GM23248 (cell line): ENCODE measurements around the gene MTHFD1L. TPM values are rescaled to one million over a fixed set of nuclear protein-coding genes. Genes with fewer than 3 reads are reported as not detected.

Source experiments
- DNase-seq: peaks from one replicate; pipeline ENCODE4 v3.0.0-alpha.2; 2015
- H2AFZ ChIP-seq: fragments of 200-600 bp; sonication (generic); 2 replicates; pipeline ENCODE4 v1.6.1; 2016; ENCODE audit warnings: antibody characterized with exemption
- H3F3A ChIP-seq: fragments of 200-600 bp; sonication (generic); 2 replicates; pipeline ENCODE4 v1.6.1; 2016; ENCODE audit warnings: mild to moderate bottlenecking, antibody characterized with exemption, mixed run types; ENCODE audit not compliant: insufficient read depth
- H3K27ac ChIP-seq: fragments of 200-600 bp; sonication (generic); 2 replicates; pipeline ENCODE4 v1.5.1; 2016; ENCODE audit warnings: mild to moderate bottlenecking
- H3K27me3 ChIP-seq: fragments of 200-600 bp; sonication (generic); replicated peaks from 2 replicates; pipeline ENCODE4 v1.6.1; 2016; ENCODE audit warnings: mild to moderate bottlenecking; ENCODE audit not compliant: insufficient read depth
- H3K36me3 ChIP-seq: fragments of 200-600 bp; sonication (generic); 2 replicates; pipeline ENCODE4 v1.6.1; 2016; ENCODE audit warnings: low read depth, mild to moderate bottlenecking
- H3K4me1 ChIP-seq: fragments of 200-600 bp; sonication (generic); 2 replicates; pipeline ENCODE4 v1.6.1; 2016; ENCODE audit warnings: mild to moderate bottlenecking; ENCODE audit not compliant: insufficient read depth
- H3K4me2 ChIP-seq: fragments of 200-600 bp; sonication (generic); one replicate; pipeline ENCODE4 v1.6.1; 2016; ENCODE audit warnings: mild to moderate bottlenecking; ENCODE audit not compliant: unreplicated experiment
- H3K4me3 ChIP-seq: fragments of 200-600 bp; sonication (generic); 2 replicates; pipeline ENCODE4 v1.5.1; 2016; ENCODE audit warnings: mild to moderate bottlenecking
- H3K79me2 ChIP-seq: fragments of 200-600 bp; sonication (generic); 2 replicates; pipeline ENCODE4 v1.6.1; 2016; ENCODE audit warnings: mild to moderate bottlenecking; ENCODE audit not compliant: insufficient read depth
- H3K9ac ChIP-seq: fragments of 200-600 bp; sonication (generic); 2 replicates; pipeline ENCODE4 v1.6.1; 2016; ENCODE audit warnings: mild to moderate bottlenecking
- H3K9me2 ChIP-seq: fragments of 200-600 bp; sonication (generic); 2 replicates; pipeline ENCODE4 v1.6.1; 2016; ENCODE audit warnings: mixed run types, mild to moderate bottlenecking, moderate library complexity; ENCODE audit not compliant: insufficient read depth
- H3K9me3 ChIP-seq: fragments of 200-600 bp; sonication (generic); one replicate; pipeline ENCODE4 v1.6.1; 2017; ENCODE audit warnings: low read depth
- H4K20me1 ChIP-seq: fragments of 200-600 bp; sonication (generic); 2 replicates; pipeline ENCODE4 v1.6.0; 2016; ENCODE audit not compliant: insufficient read depth
- EZH2 ChIP-seq: fragments of 200-600 bp; sonication (generic); IDR thresholded peaks from 2 replicates; pipeline ENCODE4 v1.6.1; 2018; ENCODE audit warnings: antibody characterized with exemption, mild to moderate bottlenecking; ENCODE audit not compliant: insufficient read depth, poor library complexity, severe bottlenecking
- EZH2phosphoT487 ChIP-seq: fragments of 200-600 bp; sonication (generic); IDR thresholded peaks from 2 replicates; pipeline ENCODE4 v1.6.1; 2018; ENCODE audit warnings: antibody characterized with exemption, moderate library complexity, mild to moderate bottlenecking, low read depth; ENCODE audit not compliant: insufficient read depth
- WGBS, 2 experiments: methylation state at CpG; one replicate each; pipeline ENCODE4 v1.1.6; 2015 to 2017; ENCODE audit warnings: low lambda C conversion rate in 2 of 2, low coverage in 1 of 2; ENCODE audit errors: missing lambda C conversion rate in 2 of 2; 5-methylcytosine and 5-hydroxymethylcytosine counted together
- in situ Hi-C: fragments of 300-500 bp; cut with MboI; formaldehyde crosslinking; loops from 2 replicates; pipeline ENCODE4 v1.15.0; 2020
- polyA plus RNA-seq: library from polyadenylated mRNA; unstranded; fragments of >200 nt; fragmentation: Nextera tagmentation; extraction: Ambion mirVana; gene quantifications from 2 replicates; pipeline ENCODE4 v1.2.1, GENCODE V29; 2016
- total RNA-seq: library from RNA; depleted of rRNA; stranded (reverse); fragments of >200 nt; shearing (Covaris generic); gene quantifications from 2 replicates; pipeline ENCODE4 v1.2.3, GENCODE V29; 2014

The MTHFD1L gene
- total and polyA plus RNA-seq, 2 experiments from 2014 or later: 57.6 to 99.6 TPM

DNA sequence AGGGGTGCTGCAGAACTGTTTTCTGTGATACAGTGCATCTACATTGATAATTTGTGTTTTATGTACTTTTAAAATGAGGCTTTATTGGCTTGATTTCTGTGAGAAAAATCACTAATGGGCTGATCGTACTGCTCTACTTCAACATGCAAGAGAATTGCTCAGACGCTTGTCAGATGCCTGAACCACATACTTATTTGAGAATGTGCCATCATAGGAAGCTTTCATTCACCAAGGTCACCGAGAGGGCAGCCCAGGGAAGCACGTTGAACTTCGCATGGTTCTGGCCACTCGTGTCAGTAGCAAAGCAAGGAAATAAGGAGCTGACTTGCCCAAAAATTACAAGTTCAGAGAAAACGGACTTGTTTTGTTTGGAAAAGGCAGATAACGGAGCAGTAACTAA is 205.8 kb downstream of the MTHFD1L start:
- peak overlapping the region; percentile 65 for H3K9ac ChIP-seq
- peaks cover 57% of the 10 kb centered on the region for H3F3A ChIP-seq
- H3K4me1 ChIP-seq: peaks cover 49% of the 10 kb centered on the region

DNA sequence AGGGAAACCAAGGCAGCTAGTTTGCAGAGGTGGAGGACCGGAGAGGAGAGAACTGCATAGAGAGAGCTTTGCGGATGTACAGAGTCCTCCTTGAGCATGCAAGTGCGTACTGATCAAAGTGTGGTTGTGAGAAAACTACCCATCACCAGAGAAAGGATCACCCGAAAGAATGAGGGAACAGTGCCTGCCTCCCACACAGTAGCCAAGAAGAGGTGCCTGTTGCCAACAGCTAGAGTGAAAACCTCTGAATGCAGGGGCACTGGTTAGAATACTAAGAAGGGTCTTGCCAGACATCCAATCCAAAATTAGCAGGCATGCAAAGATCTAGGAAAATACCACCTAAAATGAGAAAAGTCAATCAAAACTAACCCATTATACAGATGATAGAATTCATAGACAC is 207.6 kb downstream of the MTHFD1L start:
- WGBS, 2 experiments: 80 to 83% methylated on average over 4 of the region's 4 CpGs

More for the DNA sequence above, 205.8 kb downstream of the MTHFD1L start:
- Histone ChIP-seq H3K4me2 (peak overlapping the region; percentile 78), H3K27ac (peak overlapping the region; percentile 95), H3K79me2 (0 out of 2 replicates have a peak, but pooled peaks cover 6% of the 10 kb centered on the region), H2AFZ (no peak overlapping the region), H3K36me3 (peaks cover 16% of the 10 kb centered on the region), H3K9me2 (no peaks in the 10 kb centered on the region), H3K27me3 (no peaks in the 10 kb centered on the region), H3K9me3 (no peaks in the 10 kb centered on the region), H3K4me3 (peak overlapping the region; percentile 44), H4K20me1 (no peaks in the 10 kb centered on the region)
- in situ Hi-C loops: no loop called here
- TF ChIP-seq EZH2phosphoT487 (no peak), EZH2 (no peak)
- peak; percentile 93 for DNase-seq
- 6% methylated on average over 8 of the region's 8 CpGs for WGBS, 2 experiments

DNA sequence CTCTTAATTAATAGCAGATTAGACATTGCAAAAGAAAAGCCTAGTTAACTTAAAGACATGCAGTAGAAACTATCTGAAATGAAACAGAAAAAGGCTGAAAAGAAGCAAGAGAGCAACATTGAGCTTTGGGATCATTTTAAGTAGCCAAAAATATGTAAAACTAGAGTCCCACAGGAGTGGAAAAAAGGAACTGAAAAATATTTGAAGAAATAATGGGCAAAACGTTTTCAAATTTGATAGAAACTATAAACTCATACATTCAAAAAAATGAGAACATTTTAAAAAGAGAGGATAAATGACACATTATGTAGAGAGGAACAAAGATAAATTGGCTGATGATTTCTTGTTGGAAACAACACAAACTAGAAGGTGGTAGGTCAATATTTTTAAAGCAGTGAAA is 208.2 kb downstream of the MTHFD1L start:
- Histone ChIP-seq H3K27me3 (no peaks in the 10 kb centered on the region), H2AFZ (no peak overlapping the region), H3K4me2 (no peak overlapping the region), H3K27ac (no peak overlapping the region), H3K36me3 (peaks cover 20% of the 10 kb centered on the region), H3K79me2 (0 out of 2 replicates have a peak, but pooled peaks cover 6% of the 10 kb centered on the region), H4K20me1 (no peaks in the 10 kb centered on the region), H3K9me2 (no peaks in the 10 kb centered on the region), H3K4me3 (no peak overlapping the region), H3K9ac (no peak overlapping the region), H3K9me3 (no peaks in the 10 kb centered on the region), H3K4me1 (peaks cover 32% of the 10 kb centered on the region), H3F3A (peaks cover 44% of the 10 kb centered on the region)
- no peak for TF ChIP-seq EZH2
- TF ChIP-seq EZH2phosphoT487: no peak
- in situ Hi-C loops: no loop called here
- WGBS, 2 experiments: 4 to 15% methylated on average over 1 of the region's 1 CpG
- no peak for DNase-seq

More for the DNA sequence above, 207.6 kb downstream of the MTHFD1L start:
- peaks cover 20% of the 10 kb centered on the region for H3K36me3 ChIP-seq
- in situ Hi-C loops: no loop called here
- H3K9ac ChIP-seq: no peak overlapping the region
- H3K4me2 ChIP-seq: no peak overlapping the region
- no peaks in the 10 kb centered on the region for H3K27me3 ChIP-seq
- TF ChIP-seq EZH2: no peak
- no peak for TF ChIP-seq EZH2phosphoT487
- no peaks in the 10 kb centered on the region for H4K20me1 ChIP-seq
- H3K4me3 ChIP-seq: no peak overlapping the region
- no peak overlapping the region for H3K27ac ChIP-seq
- 0 out of 2 replicates have a peak, but pooled peaks cover 6% of the 10 kb centered on the region for H3K79me2 ChIP-seq
- no peak for DNase-seq
- H3K9me3 ChIP-seq: no peaks in the 10 kb centered on the region
- peaks cover 38% of the 10 kb centered on the region for H3K4me1 ChIP-seq
- no peak overlapping the region for H2AFZ ChIP-seq
- H3K9me2 ChIP-seq: no peaks in the 10 kb centered on the region
- peaks cover 49% of the 10 kb centered on the region for H3F3A ChIP-seq

DNA sequence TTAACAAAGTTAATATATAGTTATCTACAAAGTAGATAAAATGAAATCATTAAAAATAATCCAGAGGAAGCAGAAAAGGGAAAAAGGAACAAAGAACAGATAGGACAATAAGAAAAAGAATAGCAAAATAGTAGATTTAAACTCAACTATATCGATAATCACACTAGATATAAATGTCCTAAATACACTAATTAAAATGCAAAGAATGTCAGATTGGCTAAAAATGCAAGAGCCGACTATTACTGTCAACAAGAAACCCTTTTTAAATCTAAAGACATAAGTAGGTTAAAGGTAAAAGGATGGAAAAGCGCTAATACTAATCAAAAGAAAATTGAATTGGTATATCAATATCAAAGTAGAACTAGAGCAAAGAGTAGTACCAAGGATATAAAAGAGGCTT is 209.5 kb downstream of the MTHFD1L start:
- Histone ChIP-seq H3K36me3 (peaks cover 29% of the 10 kb centered on the region), H3K79me2 (0 out of 2 replicates have a peak, but pooled peaks cover 6% of the 10 kb centered on the region), H3K27me3 (no peaks in the 10 kb centered on the region), H3K9me3 (no peaks in the 10 kb centered on the region), H3K9me2 (no peaks in the 10 kb centered on the region), H3K27ac (no peak overlapping the region), H4K20me1 (no peaks in the 10 kb centered on the region), H3K4me2 (no peak overlapping the region), H3K9ac (no peak overlapping the region), H3F3A (peaks cover 31% of the 10 kb centered on the region), H3K4me3 (no peak overlapping the region), H2AFZ (no peak overlapping the region), H3K4me1 (peaks cover 19% of the 10 kb centered on the region)
- in situ Hi-C loops: no loop called here
- TF ChIP-seq EZH2 (no peak), EZH2phosphoT487 (no peak)
- 96 to 97% methylated on average over 3 of the region's 3 CpGs for WGBS, 2 experiments
- DNase-seq: no peak
